HG03060 (cell line): ENCODE measurements around the gene TIMM22.
"Not testable (repeated sequence)": the region's sequence is repeated elsewhere in the genome, so short reads cannot be mapped to it uniquely, and the experiment has no call there.

Source experiments
- ATAC-seq: cut with Tn5 transposase; IDR thresholded peaks from one replicate; pipeline ENCODE4 v1.9.1; 2021; ENCODE audit warnings: low read depth, moderate number of reproducible peaks; ENCODE audit not compliant: unreplicated experiment

Gene TIMM22

DNA sequence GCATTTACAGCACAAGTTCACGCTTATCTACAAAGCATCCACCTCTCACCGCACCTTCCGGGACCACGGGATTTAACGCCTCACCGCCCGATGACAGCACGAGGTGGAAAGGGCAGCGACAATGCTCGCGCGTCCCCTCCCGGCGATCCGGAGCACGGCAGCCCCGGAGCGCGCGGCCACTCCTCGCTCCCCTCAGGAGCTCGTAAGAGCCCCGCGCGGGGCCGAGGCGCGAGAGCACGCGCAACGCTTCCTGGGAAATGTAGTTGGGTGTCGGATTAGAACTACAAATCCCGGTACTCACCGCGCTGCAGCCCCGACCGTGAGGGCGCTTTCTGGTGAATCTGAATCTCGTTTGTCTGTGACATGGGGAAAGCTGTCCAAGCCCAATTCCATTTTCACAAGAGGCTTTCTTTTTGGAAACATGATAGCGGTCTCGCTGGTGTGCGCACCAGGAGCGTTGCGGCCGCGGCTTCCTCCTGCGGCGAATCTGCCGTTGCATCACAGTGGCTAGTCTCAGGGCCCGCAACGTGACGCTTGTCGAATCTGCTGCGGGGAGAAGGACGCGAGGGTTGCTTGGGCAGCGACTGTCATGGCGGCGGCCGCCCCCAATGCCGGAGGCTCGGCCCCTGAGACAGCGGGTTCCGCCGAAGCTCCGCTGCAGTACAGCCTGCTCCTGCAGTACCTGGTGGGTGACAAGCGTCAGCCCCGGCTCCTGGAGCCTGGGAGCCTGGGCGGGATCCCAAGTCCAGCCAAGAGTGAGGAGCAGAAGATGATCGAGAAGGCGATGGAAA, at the start of gene TIMM22:
Gene TIMM22 (plus strand): TSS at position 576 of the 791 bp plus-strand sequence. CDS start 14 bp downstream, at position 590.
- ATAC-seq = peak; percentile 83

DNA sequence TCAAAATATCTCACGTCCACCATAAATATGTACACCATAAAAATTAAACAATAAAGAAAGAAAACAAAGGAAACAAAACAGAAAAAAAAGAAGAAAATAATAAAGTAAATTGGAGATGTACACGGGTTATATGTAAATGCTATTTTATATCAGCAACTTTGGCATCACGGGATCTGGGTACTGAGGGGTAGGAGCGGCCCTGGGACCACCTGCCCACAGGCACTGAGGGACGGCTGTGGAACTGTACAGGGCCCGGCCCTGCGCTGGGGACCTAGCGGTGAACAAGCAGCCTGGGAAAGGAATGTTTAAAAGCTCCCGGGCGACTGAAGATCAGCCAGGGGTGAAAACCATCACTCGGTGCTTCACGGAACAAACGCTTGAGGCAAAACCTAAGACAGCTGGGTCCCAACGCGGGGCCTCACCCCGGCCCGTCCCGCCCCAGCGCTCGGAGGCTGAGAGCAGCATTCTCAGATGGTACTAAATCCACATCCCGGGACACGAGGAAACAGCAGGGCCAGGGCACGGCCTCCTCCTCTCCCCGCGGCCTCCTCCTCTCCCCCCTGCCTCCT, 48.6 kb upstream of the TIMM22 start:
- no peak for ATAC-seq

- ATAC-seq = no peak
Observed at GRCh38 chr17:949623-950303, 47.2 kb upstream of the TIMM22 start.

DNA sequence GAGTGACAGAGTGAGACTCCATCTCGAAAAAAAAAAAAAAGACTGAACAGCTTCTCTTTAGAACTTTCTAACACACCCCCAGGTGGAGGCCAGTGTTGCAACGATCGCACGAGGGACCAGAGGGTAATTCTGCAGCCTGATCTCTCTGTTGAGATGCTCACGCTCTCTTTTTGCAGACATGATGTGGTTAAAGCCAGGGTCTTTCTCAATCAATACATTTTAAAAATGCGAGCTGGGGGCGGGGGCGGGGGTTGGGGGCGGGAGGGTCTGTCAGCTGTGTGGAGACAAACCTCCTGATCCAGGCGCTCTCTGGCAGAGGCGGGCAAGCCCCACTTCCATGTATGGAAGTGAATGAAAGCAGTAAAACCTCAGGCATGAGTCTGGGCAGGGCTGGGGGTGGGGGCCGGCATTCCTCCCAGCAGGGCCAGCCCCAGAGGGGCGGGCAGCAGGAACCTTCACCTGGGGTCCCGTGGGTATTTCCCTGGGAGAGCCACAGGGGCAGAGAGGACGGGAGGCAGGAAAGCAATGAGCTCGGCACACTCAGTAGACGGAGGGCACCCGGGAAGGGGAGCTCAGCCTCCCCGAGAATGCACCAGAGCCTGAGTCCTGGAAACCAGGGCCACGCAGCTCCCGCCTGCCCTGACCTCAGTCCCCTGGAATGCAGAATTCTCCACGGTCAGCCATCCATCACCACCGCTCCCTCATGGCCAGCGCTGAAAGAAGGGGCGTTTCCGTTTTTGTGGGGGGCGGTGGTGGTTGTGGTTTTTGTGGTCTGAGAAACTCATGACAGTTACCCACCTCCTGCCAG, 45.4 kb upstream of the TIMM22 start:
- ATAC-seq = no peak

GRCh38 chr17:952592-952991, 44.3 kb upstream of the TIMM22 start:
- not testable (repeated sequence) for ATAC-seq

DNA sequence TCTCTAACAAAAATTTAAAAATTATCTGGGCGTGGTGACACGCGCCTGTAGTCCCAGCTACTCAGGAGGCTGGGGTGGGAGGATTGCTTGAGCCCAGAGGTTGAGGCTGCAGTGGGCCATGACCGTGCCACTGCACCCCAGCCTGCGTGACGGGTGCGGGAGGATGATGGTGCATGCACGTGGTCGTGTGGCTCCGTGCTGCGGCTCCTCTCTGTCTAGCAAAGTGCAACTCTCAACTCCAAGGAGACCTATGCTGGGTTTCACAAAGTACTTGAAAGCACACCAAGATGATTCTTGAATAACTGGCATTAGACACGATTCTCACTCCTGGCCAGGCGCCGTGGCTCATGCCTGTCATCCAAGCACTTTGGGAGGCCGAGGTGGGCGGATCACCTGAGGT, 43.2 kb upstream of the TIMM22 start:
- ATAC-seq = no peak

DNA sequence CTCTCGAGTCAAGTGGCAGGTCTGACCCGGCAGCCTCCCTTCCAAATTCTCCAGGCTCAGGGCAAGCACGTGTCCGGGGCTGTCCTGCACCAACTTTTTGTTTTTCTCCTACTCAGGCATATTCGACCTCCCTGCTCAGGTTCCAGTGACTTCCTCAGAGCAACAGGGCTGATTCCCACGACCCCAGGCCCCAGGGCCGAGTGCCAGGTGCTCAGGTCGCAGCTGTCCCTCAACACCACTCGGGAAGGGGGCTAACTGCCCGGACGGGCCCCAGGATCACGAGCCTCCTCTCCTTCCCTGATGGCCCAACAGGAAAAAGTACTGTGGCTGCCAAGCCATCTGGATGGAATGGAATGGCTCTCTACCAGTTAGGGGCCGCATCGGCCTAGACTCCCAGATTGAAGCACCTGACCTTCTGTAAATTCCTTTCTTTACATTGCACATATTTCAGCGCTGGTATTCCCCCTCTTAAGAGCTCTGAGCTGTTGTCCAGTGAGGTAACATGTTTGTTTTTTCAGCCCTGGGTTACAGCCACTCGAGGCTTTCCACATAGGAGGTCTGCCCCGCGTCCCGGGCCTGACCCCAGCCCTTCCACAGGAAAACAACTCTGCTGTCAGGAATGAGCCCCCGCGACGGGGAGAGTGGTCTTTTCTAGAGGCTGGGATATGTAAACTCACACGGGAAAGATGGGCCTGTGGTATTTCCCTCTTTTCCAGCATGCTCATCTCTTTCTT, 42.3 kb upstream of the TIMM22 start:
- ATAC-seq = no peak

GRCh38 chr17:956905-957304, 40.0 kb upstream of the TIMM22 start:
- ATAC-seq = no peak

DNA sequence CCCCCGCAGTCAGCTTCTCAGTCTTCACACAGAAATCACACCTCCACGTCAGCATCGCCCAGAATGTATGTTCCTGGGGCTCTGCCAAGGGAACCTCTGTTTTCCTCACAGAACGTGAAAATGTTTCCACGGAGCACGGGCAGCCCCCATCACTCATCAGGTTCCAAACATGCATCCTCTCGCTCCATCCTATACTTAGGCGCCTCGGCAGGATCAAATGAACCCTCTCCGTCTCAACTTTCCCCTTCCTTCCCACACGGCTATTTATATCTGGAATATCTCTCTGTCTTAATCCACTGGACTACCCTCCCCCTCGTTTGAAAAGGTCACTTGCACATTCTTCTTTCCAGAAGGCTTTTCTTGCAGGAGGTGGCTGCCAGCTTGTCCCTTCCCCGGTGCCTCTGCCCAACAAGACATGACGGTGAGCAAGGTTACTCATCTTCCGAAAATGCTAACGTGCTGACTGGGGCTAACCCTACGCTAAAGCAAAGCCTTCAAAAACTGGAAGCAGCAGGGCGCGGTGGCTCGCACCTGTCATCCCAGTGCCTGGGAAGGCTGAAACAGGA, 39.0 kb upstream of the TIMM22 start:
- ATAC-seq = no peak

- no peak for ATAC-seq
Observed at GRCh38 chr17:958712-959451, 38.0 kb upstream of the TIMM22 start.

DNA sequence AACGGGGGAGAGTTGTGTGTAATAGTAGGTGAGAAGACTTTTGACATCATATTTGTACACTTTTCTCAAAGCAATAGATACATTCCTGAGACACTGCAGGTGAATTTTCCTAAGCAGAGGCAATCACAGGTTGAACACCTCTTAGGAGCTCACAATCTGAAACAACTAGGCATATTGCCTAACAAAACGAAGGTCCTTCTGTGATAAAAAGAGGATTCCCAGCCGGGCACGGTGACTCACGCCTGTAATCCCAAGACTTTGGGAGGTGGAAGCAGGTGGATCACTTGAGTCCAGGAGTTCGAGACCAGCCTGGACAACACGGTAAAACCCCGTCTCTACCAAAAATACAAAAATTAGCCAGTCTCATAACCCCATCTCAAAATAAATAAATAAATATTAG, 34.8 kb upstream of the TIMM22 start:
- ATAC-seq = no peak

DNA sequence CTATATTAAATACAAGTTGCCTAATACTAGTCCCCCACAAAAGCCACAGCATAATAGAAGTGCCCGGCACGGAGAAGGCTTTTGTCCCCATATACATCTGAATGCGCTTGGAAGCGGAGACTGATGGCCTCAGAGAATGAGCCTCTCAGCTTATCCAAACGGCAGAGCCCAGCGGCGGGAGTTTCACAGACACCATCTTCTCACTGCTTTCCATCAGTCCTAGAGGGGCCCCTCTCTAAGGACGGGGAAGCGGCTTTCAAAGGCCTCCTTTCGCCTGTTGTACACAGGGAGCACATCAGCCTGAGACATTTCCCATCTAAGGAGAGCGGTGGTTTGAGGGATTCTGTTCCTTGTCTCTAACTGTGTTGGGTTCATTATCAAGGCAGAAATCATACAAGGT, 34.3 kb upstream of the TIMM22 start:
- ATAC-seq = no peak

- no peak for ATAC-seq
Observed at GRCh38 chr17:964876-965275, 32.1 kb upstream of the TIMM22 start.

DNA sequence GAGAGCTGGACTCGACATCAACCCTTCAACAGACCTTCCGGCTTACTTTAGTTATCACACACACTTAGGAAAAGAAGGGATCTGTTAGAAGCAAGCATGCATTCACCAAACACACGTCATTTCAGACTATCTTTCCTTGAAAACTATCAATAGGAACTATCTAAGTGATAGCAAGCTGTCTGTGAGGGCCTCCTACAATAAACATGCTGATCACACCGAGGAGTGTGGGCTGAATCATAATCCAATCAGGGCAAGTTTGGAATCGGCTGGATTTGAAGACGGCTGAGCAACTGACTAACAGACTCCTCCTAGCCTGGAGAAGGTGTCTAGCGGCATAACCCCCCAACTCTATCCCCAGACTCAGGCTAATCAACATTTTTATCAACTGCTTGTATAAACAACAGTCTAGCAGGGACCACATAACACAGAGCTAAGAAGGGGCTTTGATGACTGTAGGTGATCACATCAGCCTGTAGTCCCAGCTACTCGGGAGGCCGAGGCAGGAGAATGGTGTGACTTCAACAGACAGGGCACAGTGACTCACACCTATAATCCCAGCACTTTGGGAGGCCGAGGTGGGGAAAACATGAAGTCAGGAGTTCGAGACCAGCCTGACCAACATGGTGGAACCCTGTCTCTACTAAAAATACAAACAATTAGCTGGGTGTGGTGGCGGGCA, 31.5 kb upstream of the TIMM22 start:
- no peak for ATAC-seq

- no peak for ATAC-seq
Observed at GRCh38 chr17:967122-967521, 29.8 kb upstream of the TIMM22 start.

GRCh38 chr17:968812-969730, 27.9 kb upstream of the TIMM22 start:
- no peak for ATAC-seq

- no peak for ATAC-seq
Observed at GRCh38 chr17:969811-970355, 27.0 kb upstream of the TIMM22 start.
